Measurements from ENCODE around the gene GREM2. TPM values are rescaled to one million over a fixed set of nuclear protein-coding genes. Genes with fewer than 3 reads are reported as not detected.

Gene GREM2
- total and polyA plus RNA-seq, 2 donors (not counting 3 experiments of a cell fraction or from before 2014, with no cell fraction given) = not detected

GRCh38 chr1:240619906-240620621, 8.1 kb upstream of the GREM2 start:
- Histone ChIP-seq H3K9me3 (replicated peaks; ENCODE audit: control insufficient read depth, insufficient read depth, low read length) (no peaks in the 10 kb centered on the region), H4K20me1 (replicated peaks; ENCODE audit: control insufficient read depth, extremely low read depth, insufficient read depth, low read length) (no peaks in the 10 kb centered on the region), H3K79me2 (ENCODE audit: control insufficient read depth, insufficient read depth, low read length) (no peaks in the 10 kb centered on the region), H3K36me3 (ENCODE audit: control insufficient read depth in 2 of 2, extremely low read depth in 1 of 2, insufficient read depth in 2 of 2, low read length in 2 of 2) (no peaks in the 10 kb centered on the region), H3K9ac (replicated peaks; ENCODE audit: extremely low read depth, insufficient read depth, low read length) (no peak overlapping the region), H3K4me2 (ENCODE audit: insufficient read depth, low read length) (no peak overlapping the region), H3K4me3 (replicated peaks in 1 of 3; ENCODE audit: insufficient read depth in 1 of 3, low read depth in 1 of 3, low read length in 3 of 3) (no peak overlapping the region), H2AFZ (ENCODE audit: low read depth, low read length) (no peak overlapping the region), H3K4me1 (ENCODE audit: control insufficient read depth, extremely low read depth, insufficient read depth, low read length) (no peaks in the 10 kb centered on the region), H3K27ac (ENCODE audit: insufficient read depth, low read depth, low read length) (no peak overlapping the region), H3K9me1 (replicated peaks; ENCODE audit: control insufficient read depth, extremely low read depth, insufficient read depth, low read length) (no peaks in the 10 kb centered on the region), H3K27me3 (ENCODE audit: control insufficient read depth in 2 of 2, insufficient read depth in 2 of 2, low read length in 2 of 2) (no peaks in the 10 kb centered on the region)
- DNase-seq (ENCODE audit: low read depth, low spot score) (no peak), FAIRE-seq (no peak)
- ChIA-PET CTCF (no interaction called here), POLR2A (no interaction called here)
- dilution Hi-C loops (cut with MboI; ENCODE audit: extremely low pct_ligation_motif_present, low sequenced_read_pairs) = no loop called here
- intact Hi-C loops (cut with micrococcal nuclease) = loop anchor here (10.0 kb wide), 1 partner anchor 165 kb away; no protein-coding TSS in a partner anchor
- BruUV-seq (replicated peaks) = no TSS peak
- TF ChIP-seq GATA2 (IDR thresholded peaks at IDR 0.05; ENCODE audit: insufficient read depth, insufficient read length, low read depth, low read length) = no peak
- TF ChIP-seq CTCF (IDR thresholded peaks at IDR 0.05; ENCODE audit: extremely low read depth in 1 of 2, insufficient read depth in 1 of 2, low read depth in 1 of 2, low read length in 2 of 2) = no peak
- no peak for TF ChIP-seq MAX (IDR thresholded peaks at IDR 0.05; ENCODE audit: insufficient read depth, insufficient read length)
- no peak for TF ChIP-seq POLR2AphosphoS5 (IDR thresholded peaks at IDR 0.05; ENCODE audit: insufficient read depth, low read depth, low read length)
- TF ChIP-seq JUN (IDR thresholded peaks at IDR 0.05; ENCODE audit: borderline replicate concordance, insufficient read depth, insufficient read length, low read depth) = no peak
- no peak for TF ChIP-seq FOS (IDR thresholded peaks at IDR 0.05; ENCODE audit: borderline replicate concordance, insufficient read depth, low read length)
- TF ChIP-seq EZH2 (IDR thresholded peaks at IDR 0.05; ENCODE audit: borderline replicate concordance, low read depth, low read length, severe bottlenecking) = no peak
- TF ChIP-seq POLR2A (IDR thresholded peaks at IDR 0.05; ENCODE audit: low read depth, low read length) = no peak
- TF ChIP-seq MYC (IDR thresholded peaks at IDR 0.05; ENCODE audit: low read depth, low read length) = no peak
